Liver (tissue), 9 donors: ENCODE measurements around the gene AHI1. TPM values are rescaled to one million over a fixed set of nuclear protein-coding genes. Genes with fewer than 3 reads are reported as not detected.

Experiments
- DNase-seq: peaks from one replicate; pipeline ENCODE4 v3.0.0-alpha.2; 2017; ENCODE audit warnings: low spot score
- H3K27ac ChIP-seq, 2 donors: one replicate each; pipeline ENCODE4 v1.7.0; 2013; ENCODE audit warnings: inconsistent platforms in 2 of 2, low read length in 2 of 2, control low read depth in 1 of 2, low read depth in 1 of 2, mild to moderate bottlenecking in 1 of 2
- H3K27me3 ChIP-seq, 4 donors: one replicate each; pipeline versions ENCODE4 v1.6.1 to v1.7.0; 2013; ENCODE audit warnings: low read length in 3 of 4, inconsistent platforms in 1 of 4, mild to moderate bottlenecking in 1 of 4, moderate library complexity in 1 of 4; ENCODE audit not compliant: control insufficient read depth in 4 of 4, insufficient read depth in 4 of 4
- H3K36me3 ChIP-seq, 4 donors: one replicate each; pipeline versions ENCODE4 v1.6.1 to v1.7.0; 2013; ENCODE audit warnings: low read length in 3 of 4, mild to moderate bottlenecking in 3 of 4, low read depth in 1 of 4, moderate library complexity in 1 of 4; ENCODE audit not compliant: control insufficient read depth in 4 of 4, insufficient read depth in 3 of 4
- H3K4me1 ChIP-seq, 4 donors: one replicate each; pipeline versions ENCODE4 v1.6.1 to v1.7.0; 2013; ENCODE audit warnings: low read length in 3 of 4, mild to moderate bottlenecking in 3 of 4, moderate library complexity in 1 of 4; ENCODE audit not compliant: control insufficient read depth in 4 of 4, insufficient read depth in 4 of 4
- H3K4me3 ChIP-seq, 3 donors: one replicate each; pipeline versions ENCODE4 v1.6.1 to v1.7.0; 2013; ENCODE audit warnings: low read length in 3 of 3, control low read depth in 1 of 3, low read depth in 1 of 3, mild to moderate bottlenecking in 1 of 3
- H3K9ac ChIP-seq, 2 donors: one replicate each; pipeline ENCODE4 v1.7.0; 2013; ENCODE audit warnings: low read length in 2 of 2, mild to moderate bottlenecking in 2 of 2, moderate library complexity in 2 of 2, control low read depth in 1 of 2, low read depth in 1 of 2
- H3K9me3 ChIP-seq, 4 donors: one replicate each; pipeline versions ENCODE4 v1.6.1 to v1.7.0; 2013; ENCODE audit warnings: low read length in 3 of 4; ENCODE audit not compliant: control insufficient read depth in 4 of 4
- ATF3 ChIP-seq: IDR thresholded peaks from 2 replicates; pipeline ENCODE4 v1.6.1; 2016; ENCODE audit warnings: antibody characterized with exemption
- CTCF ChIP-seq: fragments of 150-350 bp; IDR thresholded peaks from 2 replicates; pipeline ENCODE4 v1.5.1; 2017; ENCODE audit warnings: improper control_type of control experiment, low read depth, low read length; ENCODE audit not compliant: missing input control
- EGR1 ChIP-seq, 2 donors: IDR thresholded peaks; 2 replicates each; pipeline ENCODE4 v1.6.1; 2016 to 2018; ENCODE audit warnings: antibody characterized with exemption in 2 of 2, low read depth in 2 of 2
- FOXA1 ChIP-seq: IDR thresholded peaks from 2 replicates; pipeline ENCODE4 v1.6.1; 2016; ENCODE audit warnings: antibody characterized with exemption
- FOXA2 ChIP-seq: IDR thresholded peaks from 2 replicates; pipeline ENCODE4 v1.6.1; 2016; ENCODE audit warnings: antibody characterized with exemption
- GABPA ChIP-seq, 2 donors: IDR thresholded peaks in 1 of 2; conservative IDR thresholded peaks in 1 of 2; 2 replicates each; pipeline ENCODE4 v1.6.1; 2016; ENCODE audit warnings: antibody characterized with exemption in 2 of 2, mild to moderate bottlenecking in 1 of 2, moderate library complexity in 1 of 2
- HNF4A ChIP-seq, 2 donors: conservative IDR thresholded peaks; 2 replicates each; pipeline ENCODE4 v1.6.1; 2016; ENCODE audit warnings: antibody characterized with exemption in 2 of 2, mild to moderate bottlenecking in 2 of 2
- HNF4G ChIP-seq: IDR thresholded peaks from 2 replicates; pipeline ENCODE4 v1.6.1; 2016; ENCODE audit warnings: antibody characterized with exemption
- JUND ChIP-seq, 2 donors: IDR thresholded peaks; 2 replicates each; pipeline ENCODE4 v1.6.1; 2016; ENCODE audit warnings: antibody characterized with exemption in 2 of 2
- MAX ChIP-seq: IDR thresholded peaks from 2 replicates; pipeline ENCODE4 v1.6.1; 2016; ENCODE audit warnings: antibody characterized with exemption
- NR2F2 ChIP-seq: IDR thresholded peaks from 2 replicates; pipeline ENCODE4 v1.6.1; 2016; ENCODE audit warnings: antibody characterized with exemption
- RAD21 ChIP-seq, 2 donors: IDR thresholded peaks; 2 replicates each; pipeline ENCODE4 v1.6.1; 2016; ENCODE audit warnings: antibody characterized with exemption in 2 of 2, mild to moderate bottlenecking in 2 of 2
- REST ChIP-seq: IDR thresholded peaks from 2 replicates; pipeline ENCODE4 v1.6.1; 2016; ENCODE audit warnings: antibody characterized with exemption, mild to moderate bottlenecking
- RXRA ChIP-seq, 2 donors: IDR thresholded peaks; 2 replicates each; pipeline ENCODE4 v1.6.1; 2017 to 2018; ENCODE audit warnings: antibody characterized with exemption in 2 of 2, mild to moderate bottlenecking in 1 of 2
- SP1 ChIP-seq: IDR thresholded peaks from 2 replicates; pipeline ENCODE4 v1.6.1; 2018; ENCODE audit warnings: antibody characterized with exemption, mild to moderate bottlenecking
- TAF1 ChIP-seq: conservative IDR thresholded peaks from 2 replicates; pipeline ENCODE4 v1.6.1; 2016; ENCODE audit warnings: antibody characterized with exemption, mild to moderate bottlenecking
- YY1 ChIP-seq: IDR thresholded peaks from 2 replicates; pipeline ENCODE4 v1.6.1; 2016; ENCODE audit warnings: antibody characterized with exemption, mild to moderate bottlenecking
- WGBS: extraction: QIAGEN DNeasy Blood & Tissue Kit; methylation state at CpG from one replicate; pipeline ENCODE4 v1.1.7; 2013; 5-methylcytosine and 5-hydroxymethylcytosine counted together
- polyA plus RNA-seq, 2 donors: library from polyadenylated mRNA; stranded (reverse) in 1 of 2; unstranded in 1 of 2; fragments of 200-250 nt in 1 of 2; fragments of >200 nt in 1 of 2; fragmentation: Nextera tagmentation in 1 of 2; extraction: Ambion mirVana in 1 of 2; gene quantifications; one replicate each; pipeline versions ENCODE4 v1.2.1 to v1.2.3, GENCODE V29; 2013 to 2015
- total RNA-seq, 2 donors: library from RNA; depleted of rRNA; stranded (reverse); fragments of >200 nt; gene quantifications; one replicate each; pipeline ENCODE4 v1.2.3, GENCODE V29; 2014
- TF ChIP-seq, protein P1 (sequence below): IDR thresholded peaks from 2 replicates; pipeline ENCODE4 v1.6.1; 2016; ENCODE audit warnings: antibody characterized with exemption
- donor health status: healthy.
- donor health status: healthy.
- donor health status: healthy.
- donor health status: healthy.
- donor health status: healthy.

AHI1 gene
- total and polyA plus RNA-seq, 4 donors = 2.0 to 14.4 (median 9.0) TPM

GRCh38 chr6:135383301-135383700 is 114.2 kb downstream of the AHI1 start:
- TF ChIP-seq HNF4A (conservative IDR thresholded peaks at IDR 0.05) (no peak), JUND (IDR thresholded peaks at IDR 0.05) (no peak), FOXA1 (no peak), REST (no peak), NR2F2 (no peak), SP1 (no peak), RXRA (IDR thresholded peaks at IDR 0.05) (no peak), CTCF (no peak), YY1 (no peak), GABPA (IDR thresholded peaks at IDR 0.05 in 1 of 2, conservative IDR thresholded peaks at IDR 0.05 in 1 of 2) (no peak), RAD21 (IDR thresholded peaks at IDR 0.05) (no peak), EGR1 (IDR thresholded peaks at IDR 0.05; ENCODE audit: low read depth in 2 of 2) (no peak), ATF3 (no peak), HNF4G (no peak), MAX (no peak), FOXA2 (no peak), TAF1 (no peak)
- TF ChIP-seq, protein P1, sequence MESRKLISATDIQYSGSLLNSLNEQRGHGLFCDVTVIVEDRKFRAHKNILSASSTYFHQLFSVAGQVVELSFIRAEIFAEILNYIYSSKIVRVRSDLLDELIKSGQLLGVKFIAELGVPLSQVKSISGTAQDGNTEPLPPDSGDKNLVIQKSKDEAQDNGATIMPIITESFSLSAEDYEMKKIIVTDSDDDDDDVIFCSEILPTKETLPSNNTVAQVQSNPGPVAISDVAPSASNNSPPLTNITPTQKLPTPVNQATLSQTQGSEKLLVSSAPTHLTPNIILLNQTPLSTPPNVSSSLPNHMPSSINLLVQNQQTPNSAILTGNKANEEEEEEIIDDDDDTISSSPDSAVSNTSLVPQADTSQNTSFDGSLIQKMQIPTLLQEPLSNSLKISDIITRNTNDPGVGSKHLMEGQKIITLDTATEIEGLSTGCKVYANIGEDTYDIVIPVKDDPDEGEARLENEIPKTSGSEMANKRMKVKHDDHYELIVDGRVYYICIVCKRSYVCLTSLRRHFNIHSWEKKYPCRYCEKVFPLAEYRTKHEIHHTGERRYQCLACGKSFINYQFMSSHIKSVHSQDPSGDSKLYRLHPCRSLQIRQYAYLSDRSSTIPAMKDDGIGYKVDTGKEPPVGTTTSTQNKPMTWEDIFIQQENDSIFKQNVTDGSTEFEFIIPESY = no peak

More at GRCh38 chr6:135383301-135383700, 114.2 kb downstream of the AHI1 start:
- Histone ChIP-seq H3K4me1 (no peaks in the 10 kb centered on the region), H3K4me3 (no peak overlapping the region), H3K36me3 (no peaks in the 10 kb centered on the region), H3K27me3 (no peaks in the 10 kb centered on the region), H3K9ac (no peak overlapping the region), H3K27ac (no peak overlapping the region), H3K9me3 (no peaks in the 10 kb centered on the region)
- DNase-seq = no peak
- 94% methylated on average over 2 of the region's 2 CpGs for WGBS
